ENCODE measurements around the gene LY6G5C.
A peak's percentile ranks its signal among the peaks of the same experiment; 100 is the strongest.

The LY6G5C gene

DNA sequence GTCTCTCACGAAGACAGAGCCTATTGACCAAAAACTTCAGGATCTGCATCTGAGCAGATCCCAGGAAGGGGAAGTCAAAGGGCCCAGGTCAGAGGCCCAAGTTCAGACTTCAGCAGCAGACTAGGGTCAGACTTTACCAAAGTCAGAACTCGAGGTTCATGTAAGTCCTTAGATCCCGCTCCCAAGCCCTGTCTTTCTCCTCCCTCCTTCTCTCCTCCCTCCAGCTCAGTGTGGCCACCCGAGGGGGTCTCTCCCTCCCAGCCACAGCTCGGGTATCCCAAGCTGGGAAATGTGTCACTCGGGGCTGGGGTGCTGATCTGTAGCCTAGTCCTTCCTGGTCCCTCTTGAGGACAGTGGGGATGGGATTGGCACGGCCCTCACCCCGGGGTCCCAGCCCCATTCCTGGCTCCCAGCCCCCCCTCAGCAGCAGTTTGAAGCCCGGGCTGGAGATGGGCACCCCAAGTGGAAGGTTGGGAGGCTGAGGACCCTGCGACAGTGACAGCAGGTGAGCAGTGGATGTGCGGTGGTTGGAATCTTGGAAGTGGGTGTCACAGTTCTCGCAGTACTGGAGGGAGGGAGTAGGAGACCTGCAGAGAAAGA is 18.6 kb downstream of the LY6G5C start:
- no peak for DNase-seq (ENCODE audit: low spot score)

DNA sequence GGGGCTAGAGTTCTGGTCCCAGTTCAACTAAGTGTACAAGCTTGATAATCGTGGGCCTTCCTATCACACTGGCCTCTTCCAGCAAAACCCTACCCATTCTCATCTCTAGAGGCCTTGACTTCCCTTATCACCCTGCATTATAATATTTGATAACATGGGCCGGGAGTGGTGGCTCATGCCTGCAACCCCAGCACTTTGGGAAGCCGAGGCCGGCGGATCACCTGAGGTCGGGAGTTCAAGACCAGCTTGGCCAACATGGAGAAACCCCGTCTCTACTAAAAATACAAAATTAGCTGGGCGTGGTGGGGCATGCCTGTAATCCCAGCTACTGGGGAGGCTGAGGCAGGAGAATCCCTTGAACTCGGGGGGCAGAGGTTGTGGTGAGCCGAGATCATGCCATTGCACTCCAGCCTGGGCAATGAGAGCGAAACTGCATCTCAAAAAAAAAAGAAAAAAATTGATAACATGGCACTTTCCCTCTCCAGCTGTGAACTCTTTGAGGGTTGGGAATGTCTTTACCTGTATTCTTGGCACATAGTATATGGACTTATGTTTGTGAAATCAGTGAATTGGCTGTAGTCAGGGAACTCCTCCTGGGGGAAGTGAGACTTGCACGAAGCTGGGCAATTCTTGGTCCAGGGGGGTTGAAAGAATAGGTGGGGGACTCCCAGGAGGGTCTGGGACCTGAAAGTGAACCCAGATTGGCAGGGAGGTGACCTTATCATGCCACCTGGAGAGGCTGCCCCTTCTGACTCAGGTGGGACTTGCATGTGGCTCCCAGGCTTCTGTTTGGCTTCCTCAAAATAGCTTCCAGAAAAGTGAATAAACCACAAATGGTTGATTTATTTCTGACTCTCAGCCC is 19.4 kb downstream of the LY6G5C start:
- DNase-seq (ENCODE audit: low spot score), result no peak

DNA sequence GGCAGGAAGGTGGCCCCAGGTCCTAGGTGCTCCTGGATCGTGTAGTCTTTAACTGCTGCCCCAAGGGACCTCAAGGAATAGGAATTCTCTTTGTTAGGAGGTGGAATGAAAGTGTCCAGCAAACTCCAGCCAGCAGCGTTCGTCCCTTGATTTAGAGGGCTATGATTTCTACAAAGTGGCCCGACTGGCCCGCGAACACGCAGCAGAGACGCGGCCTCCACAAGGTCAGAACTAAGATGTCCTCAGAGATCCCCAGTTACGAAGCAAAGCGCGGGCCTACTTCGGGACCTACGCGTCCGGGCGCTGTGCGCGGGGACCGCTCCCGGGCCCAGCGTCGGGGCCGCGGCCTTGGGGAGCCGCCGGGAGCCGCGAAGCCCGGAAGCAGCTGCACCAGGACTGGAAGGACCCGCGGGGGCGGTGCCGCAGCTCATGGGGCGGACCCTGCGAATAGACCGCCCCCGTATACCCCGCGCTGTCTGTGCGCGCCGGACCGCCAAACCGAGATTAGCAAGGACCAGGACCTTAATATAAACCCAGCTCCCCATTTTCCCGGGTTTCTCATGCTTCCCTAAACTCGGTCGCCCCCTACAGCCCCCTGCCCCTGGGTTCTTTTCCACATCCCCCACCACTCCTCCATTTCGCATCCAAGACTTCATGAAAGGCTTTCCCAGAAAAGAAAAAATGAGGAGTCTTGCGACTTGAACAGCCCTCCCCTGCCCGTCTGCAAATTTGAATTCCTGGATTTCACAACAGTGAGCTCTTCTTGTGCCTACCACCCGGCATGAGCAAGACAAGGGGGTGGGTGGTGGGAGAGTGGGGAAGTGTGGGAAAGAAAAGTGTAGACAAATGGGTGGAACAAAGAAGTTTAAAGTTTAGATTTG is 20.2 kb downstream of the LY6G5C start, which contains the start of gene C6orf47:
Gene C6orf47 (minus strand): TSS at position 398 of the 881 bp plus-strand sequence. CDS start 831 bp downstream, outside the sequence.
- peak; percentile 88 for DNase-seq (ENCODE audit: low spot score)

DNA sequence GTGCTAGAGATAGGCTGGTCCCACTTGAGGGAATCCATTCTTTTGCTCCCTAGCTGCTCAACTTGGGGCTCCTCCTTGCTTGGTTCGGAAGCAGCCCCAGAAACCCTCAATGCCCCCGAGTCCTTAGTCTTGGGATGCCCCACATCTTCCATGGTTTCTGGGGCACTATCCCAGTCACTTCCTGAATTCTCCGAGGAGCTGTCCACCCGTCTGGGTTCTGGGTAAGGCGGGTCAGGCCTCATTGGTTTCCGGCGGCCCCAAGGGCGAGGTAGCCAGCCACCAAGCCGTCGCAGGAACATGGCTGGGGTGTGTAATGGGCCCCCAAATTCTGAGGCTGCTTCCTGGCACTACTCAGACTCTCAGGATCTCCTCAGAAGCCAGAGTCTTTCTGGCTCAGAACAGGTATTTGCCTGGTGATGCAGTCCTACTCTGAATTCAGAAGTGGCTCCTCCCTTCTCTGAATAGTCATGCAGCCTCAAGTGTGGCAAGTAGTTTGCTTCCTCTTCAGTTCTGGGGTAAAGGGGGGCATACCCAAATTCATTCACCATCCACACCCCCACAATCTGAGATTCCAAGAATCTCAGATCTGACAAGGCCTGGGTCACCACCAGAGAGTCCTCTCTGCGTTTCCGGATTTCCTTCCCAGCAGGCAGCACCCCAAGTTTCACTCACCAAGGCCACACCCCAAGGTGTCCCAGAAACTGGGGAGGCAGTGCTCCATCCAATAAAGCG is 21.1 kb downstream of the LY6G5C start:
- DNase-seq (ENCODE audit: low spot score), result peak; percentile 43

- DNase-seq (ENCODE audit: low spot score), result no peak
These were observed 21.8 kb downstream of the LY6G5C start for GRCh38 chr6:31658983-31659648.

GRCh38 chr6:31658158-31658688 is 22.6 kb downstream of the LY6G5C start:
- DNase-seq (ENCODE audit: low spot score), result no peak

- no peak for DNase-seq (ENCODE audit: low spot score)
These were observed 23.3 kb downstream of the LY6G5C start for GRCh38 chr6:31657406-31658157.

- DNase-seq (ENCODE audit: low spot score), result no peak
These were observed 25.3 kb downstream of the LY6G5C start, which contains the start of gene APOM for GRCh38 chr6:31655349-31656237. APOM (plus strand) TSS chr6:31655894; CDS start chr6:31655967, 73 bp downstream.

DNA sequence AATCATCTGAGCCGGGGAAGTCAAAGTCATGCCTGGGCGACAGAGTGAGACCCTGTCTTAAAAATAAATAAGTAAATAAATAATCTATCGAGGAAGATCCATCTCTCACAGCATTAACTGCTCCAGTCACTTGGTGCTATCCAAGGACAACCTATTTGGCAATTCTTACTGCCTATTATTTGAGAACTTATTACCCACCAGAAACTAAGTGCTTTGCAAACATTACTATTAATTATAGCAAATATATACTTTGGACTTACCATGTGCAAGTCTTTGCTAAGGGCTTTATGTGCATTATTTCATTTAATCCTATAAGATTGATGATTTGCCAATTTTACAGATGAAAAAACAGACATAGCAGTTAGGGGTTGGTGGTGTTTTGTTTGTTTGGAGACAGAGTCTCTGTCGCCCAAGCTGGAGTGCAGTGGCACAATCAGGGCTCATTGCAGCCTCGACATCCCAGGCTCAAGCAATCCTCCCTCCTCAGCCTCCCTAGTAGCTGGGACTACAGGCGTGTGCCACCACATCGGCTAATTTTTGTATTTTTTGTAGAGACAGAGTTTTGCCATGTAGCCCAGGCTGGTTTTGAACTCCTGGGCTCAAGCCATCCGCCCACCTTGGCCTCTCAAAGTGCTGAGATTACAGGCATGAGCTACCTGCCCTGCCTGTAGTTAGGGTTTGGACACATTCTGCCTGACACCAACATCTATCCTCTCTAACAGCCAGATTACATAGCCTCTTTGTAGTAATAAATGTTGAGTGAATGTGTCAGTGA is 26.1 kb downstream of the LY6G5C start:
- DNase-seq (ENCODE audit: low spot score), result no peak

- DNase-seq (ENCODE audit: low spot score), result peak; percentile 90
These were observed 27.7 kb downstream of the LY6G5C start for GRCh38 chr6:31652925-31653724.

GRCh38 chr6:31651602-31652191 is 29.2 kb downstream of the LY6G5C start:
- DNase-seq (ENCODE audit: low spot score), result no peak

DNA sequence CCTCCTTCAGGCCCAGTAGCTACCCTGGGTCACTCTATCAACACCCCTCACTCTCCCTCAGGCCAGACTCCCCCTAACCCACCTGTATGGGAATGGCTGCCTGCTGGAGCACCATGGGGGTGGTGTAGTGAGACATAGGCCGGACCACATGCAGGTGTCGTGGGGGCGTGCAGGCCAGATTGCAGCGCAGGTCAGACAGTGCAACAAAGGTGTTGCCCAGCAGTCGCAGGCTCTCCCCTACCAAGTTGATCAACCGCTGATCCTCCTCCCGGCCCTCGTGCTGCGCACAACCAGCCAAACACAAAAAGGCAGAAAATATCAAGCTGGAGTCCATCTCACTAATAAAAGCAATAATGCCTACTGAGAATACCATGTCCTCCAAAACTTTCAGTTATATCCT is 35.5 kb downstream of the LY6G5C start:
- no peak for DNase-seq (ENCODE audit: low spot score)

GRCh38 chr6:31643818-31644454 is 36.9 kb downstream of the LY6G5C start:
- no peak for DNase-seq (ENCODE audit: low spot score)

DNA sequence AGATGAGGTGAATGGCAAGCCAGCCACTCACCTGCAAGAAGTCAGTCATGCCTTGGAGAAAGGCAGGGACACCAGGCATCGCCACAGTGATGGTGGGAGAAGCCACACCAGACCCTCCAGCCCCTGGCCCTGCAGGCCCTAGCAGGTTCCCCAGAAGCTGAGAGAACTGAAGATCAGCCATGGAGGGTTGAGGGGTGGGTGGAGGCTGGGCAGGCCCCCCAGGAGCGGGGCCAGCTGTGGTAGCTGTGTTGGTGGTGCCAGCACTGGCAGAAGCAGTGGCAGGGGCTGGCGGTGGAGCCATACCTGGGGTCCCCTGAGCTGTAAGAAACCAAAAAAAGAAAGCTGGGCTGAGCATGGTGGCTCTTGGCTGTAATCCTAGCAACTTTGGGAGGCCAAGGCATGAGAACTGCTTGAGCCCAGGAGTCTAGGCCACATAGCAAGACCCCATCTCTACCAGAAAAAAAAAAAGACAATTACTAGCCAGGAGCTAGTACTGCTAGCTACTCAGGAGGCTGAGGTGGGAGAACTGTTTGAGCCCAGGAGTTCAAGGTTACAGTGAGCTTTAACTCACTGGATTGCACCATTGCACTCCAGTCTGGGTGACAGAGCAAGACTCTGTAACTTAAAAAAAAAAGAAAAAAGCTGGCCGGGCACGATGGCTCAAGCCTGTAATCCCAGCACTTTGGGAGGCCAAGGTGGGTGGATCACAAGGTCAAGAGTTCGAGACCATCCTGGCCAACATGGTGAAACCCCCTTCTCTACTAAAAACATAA is 37.9 kb downstream of the LY6G5C start:
- DNase-seq (ENCODE audit: low spot score), result no peak

GRCh38 chr6:31641370-31641769 is 39.5 kb downstream of the LY6G5C start:
- DNase-seq (ENCODE audit: low spot score), result no peak

DNA sequence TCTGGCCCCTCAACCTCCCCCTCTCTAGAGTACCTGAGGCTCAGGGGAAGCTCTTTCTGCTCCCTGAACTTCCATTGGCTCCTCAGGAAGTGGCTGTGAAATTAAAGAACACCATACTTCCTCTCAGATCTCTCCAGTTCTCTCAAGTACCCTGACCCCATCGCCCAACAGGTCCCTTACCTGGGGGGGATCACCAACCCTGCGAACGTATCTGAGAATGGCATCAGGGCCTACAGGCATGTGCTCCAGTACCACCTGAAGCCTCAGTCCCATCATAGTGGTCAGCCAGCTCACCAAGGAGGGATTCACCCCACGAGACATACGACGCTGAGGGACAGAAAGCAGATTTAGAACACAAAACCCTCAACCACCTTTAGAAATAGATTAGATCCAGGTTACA is 40.3 kb downstream of the LY6G5C start:
- DNase-seq (ENCODE audit: low spot score), result no peak

All from germinal center (tissue), 1 donor.